BLaER1 treated with 17β-estradiol and CSF1 and Interleukin-3, amounts not matched to agents 10 nM and 100 nM (cell line): Measurements from ENCODE around the gene TTC33.
"Not testable (repeated sequence)": the region's sequence is repeated elsewhere in the genome, so short reads cannot be mapped to it uniquely, and the experiment has no call there.

Source experiments
- H3K27ac ChIP-seq, 11 experiments: shearing (Covaris generic); formaldehyde crosslinking; 2 replicates each; pipeline ENCODE4 v1.8.1; 2022
- H3K27me3 ChIP-seq, 11 experiments: shearing (Covaris generic); formaldehyde crosslinking; 2 replicates each; pipeline ENCODE4 v1.8.1; 2022
- H3K36me3 ChIP-seq, 11 experiments: shearing (Covaris generic); formaldehyde crosslinking; 2 replicates each; pipeline ENCODE4 v1.8.1; 2022
- H3K4me1 ChIP-seq, 10 experiments: shearing (Covaris generic); formaldehyde crosslinking; 2 replicates each; pipeline ENCODE4 v1.8.1; 2022
- H3K4me2 ChIP-seq, 11 experiments: shearing (Covaris generic); formaldehyde crosslinking; 2 replicates each; pipeline ENCODE4 v1.8.1; 2022
- H3K4me3 ChIP-seq, 10 experiments: shearing (Covaris generic); formaldehyde crosslinking; 2 replicates each; pipeline ENCODE4 v1.8.1; 2022
- H3K9ac ChIP-seq, 11 experiments: shearing (Covaris generic); formaldehyde crosslinking; 2 replicates each; pipeline ENCODE4 v1.8.1; 2022
- H3K9me3 ChIP-seq, 11 experiments: shearing (Covaris generic); formaldehyde crosslinking; replicated peaks in 1 of 11; 2 replicates each; pipeline ENCODE4 v1.8.1; 2022
- H4K20me1 ChIP-seq, 11 experiments: shearing (Covaris generic); formaldehyde crosslinking; 2 replicates each; pipeline ENCODE4 v1.8.1; 2022
- Cebpa-rat ChIP-seq, 11 experiments: shearing (Covaris generic); IDR thresholded peaks; 2 replicates each; pipeline ENCODE4 v1.8.1; 2022

The TTC33 gene

GRCh38 chr5:40746703-40747102 is 9.1 kb downstream of the TTC33 start:
- peaks cover 6 to 24% (median 21%) of the 10 kb centered on the region in 11 experiments; a peak in 21 of 22 replicates for H3K9me3 ChIP-seq
- no peak overlapping the region for H3K4me3 ChIP-seq
- H3K4me1 ChIP-seq: peaks cover 0 to 17% (median 0%) of the 10 kb centered on the region in 10 experiments; a peak in 7 of 20 replicates
- H3K4me2 ChIP-seq: peak overlapping the region in 3 of 11 experiments; percentile 10 to 33 (median 11); a peak in 3 of 22 replicates
- no peak for TF ChIP-seq Cebpa-rat (IDR thresholded peaks at IDR 0.05)
- H4K20me1 ChIP-seq: peaks cover 0 to 13% (median 0%) of the 10 kb centered on the region in 11 experiments; a peak in 4 of 22 replicates
- H3K9ac ChIP-seq: no peak overlapping the region
- peaks cover 33 to 73% (median 49%) of the 10 kb centered on the region in 11 experiments for H3K36me3 ChIP-seq
- H3K27ac ChIP-seq: no peak overlapping the region
- H3K27me3 ChIP-seq: no peaks in the 10 kb centered on the region

GRCh38 chr5:40743771-40744170 is 12.0 kb downstream of the TTC33 start:
- Histone ChIP-seq H3K9ac (no peak overlapping the region), H3K4me1 (peaks cover 0 to 17% (median 0%) of the 10 kb centered on the region in 10 experiments; a peak in 7 of 20 replicates), H4K20me1 (peaks cover 0 to 13% (median 0%) of the 10 kb centered on the region in 11 experiments; a peak in 4 of 22 replicates), H3K27me3 (no peaks in the 10 kb centered on the region), H3K4me2 (no peak overlapping the region), H3K4me3 (no peak overlapping the region), H3K36me3 (peaks cover 49 to 87% (median 60%) of the 10 kb centered on the region in 11 experiments), H3K9me3 (peaks cover 13 to 31% (median 26%) of the 10 kb centered on the region in 11 experiments; a peak in 21 of 22 replicates), H3K27ac (no peak overlapping the region)
- no peak for TF ChIP-seq Cebpa-rat (IDR thresholded peaks at IDR 0.05)

- peaks cover 0 to 13% (median 4%) of the 10 kb centered on the region in 11 experiments; a peak in 5 of 22 replicates for H4K20me1 ChIP-seq
- H3K27me3 ChIP-seq: no peaks in the 10 kb centered on the region
- no peak overlapping the region for H3K27ac ChIP-seq
- H3K9ac ChIP-seq: no peak overlapping the region
- no peak for TF ChIP-seq Cebpa-rat (IDR thresholded peaks at IDR 0.05)
- H3K36me3 ChIP-seq: peaks cover 32 to 66% (median 46%) of the 10 kb centered on the region in 11 experiments
- no peak overlapping the region for H3K4me2 ChIP-seq
- no peak overlapping the region for H3K4me3 ChIP-seq
- H3K4me1 ChIP-seq: peaks cover 0 to 27% (median 4%) of the 10 kb centered on the region in 10 experiments; a peak in 11 of 20 replicates
- peaks cover 13 to 33% (median 26%) of the 10 kb centered on the region in 11 experiments; a peak in 21 of 22 replicates for H3K9me3 ChIP-seq
Measured at GRCh38 chr5:40738502-40738901, 17.3 kb downstream of the TTC33 start.

- no peaks in the 10 kb centered on the region for H3K27me3 ChIP-seq
- peaks cover 0 to 36% (median 6%) of the 10 kb centered on the region in 10 experiments; a peak in 11 of 20 replicates for H3K4me1 ChIP-seq
- no peak overlapping the region for H3K4me2 ChIP-seq
- peaks cover 9 to 33% (median 24%) of the 10 kb centered on the region in 11 experiments; a peak in 21 of 22 replicates for H3K9me3 ChIP-seq
- no peak overlapping the region for H3K9ac ChIP-seq
- H3K4me3 ChIP-seq: no peak overlapping the region
- TF ChIP-seq Cebpa-rat (IDR thresholded peaks at IDR 0.05): no peak
- H3K36me3 ChIP-seq: peaks cover 34 to 68% (median 44%) of the 10 kb centered on the region in 11 experiments
- H3K27ac ChIP-seq: no peak overlapping the region
- H4K20me1 ChIP-seq: peaks cover 0 to 13% (median 4%) of the 10 kb centered on the region in 11 experiments; a peak in 5 of 22 replicates
Measured at GRCh38 chr5:40736103-40736875, 19.5 kb downstream of the TTC33 start.

- H3K36me3 ChIP-seq: peaks cover 30 to 62% (median 40%) of the 10 kb centered on the region in 11 experiments; a peak in 21 of 22 replicates
- H4K20me1 ChIP-seq: peaks cover 0 to 13% (median 4%) of the 10 kb centered on the region in 11 experiments; a peak in 5 of 22 replicates
- no peak overlapping the region for H3K4me3 ChIP-seq
- H3K9ac ChIP-seq: no peak overlapping the region
- 0 out of 22 replicates have a peak overlapping the region, but pooled peaks of 1 of the 11 experiments have one; percentile 2 for H3K27ac ChIP-seq
- peaks cover 4 to 26% (median 17%) of the 10 kb centered on the region in 11 experiments; a peak in 19 of 22 replicates for H3K9me3 ChIP-seq
- no peaks in the 10 kb centered on the region for H3K27me3 ChIP-seq
- peaks cover 0 to 36% (median 6%) of the 10 kb centered on the region in 10 experiments; a peak in 11 of 20 replicates for H3K4me1 ChIP-seq
- 0 out of 22 replicates have a peak overlapping the region, but pooled peaks of 2 of the 11 experiments have one; percentile 1 to 5 for H3K4me2 ChIP-seq
- no peak for TF ChIP-seq Cebpa-rat (IDR thresholded peaks at IDR 0.05)
Measured at GRCh38 chr5:40735609-40736008, 20.2 kb downstream of the TTC33 start.

GRCh38 chr5:40734986-40735385 is 20.8 kb downstream of the TTC33 start:
- Histone ChIP-seq H3K9ac (no peak overlapping the region), H3K36me3 (peaks cover 24 to 62% (median 34%) of the 10 kb centered on the region in 11 experiments; a peak in 21 of 22 replicates), H4K20me1 (peaks cover 0 to 13% (median 4%) of the 10 kb centered on the region in 11 experiments; a peak in 5 of 22 replicates), H3K27ac (no peak overlapping the region), H3K4me3 (no peak overlapping the region), H3K4me1 (peaks cover 0 to 36% (median 6%) of the 10 kb centered on the region in 10 experiments; a peak in 11 of 20 replicates), H3K4me2 (0 out of 22 replicates have a peak overlapping the region, but pooled peaks of 2 of the 11 experiments have one; percentile 5 to 29), H3K27me3 (no peaks in the 10 kb centered on the region), H3K9me3 (peaks cover 0 to 20% (median 11%) of the 10 kb centered on the region in 11 experiments; a peak in 16 of 22 replicates)
- no peak for TF ChIP-seq Cebpa-rat (IDR thresholded peaks at IDR 0.05)

- H3K9me3 ChIP-seq: peaks cover 0 to 13% (median 4%) of the 10 kb centered on the region in 11 experiments; a peak in 10 of 22 replicates
- peaks cover 0 to 36% (median 6%) of the 10 kb centered on the region in 10 experiments; a peak in 11 of 20 replicates for H3K4me1 ChIP-seq
- H3K4me2 ChIP-seq: peak overlapping the region in 5 of 11 experiments; percentile 5 to 71 (median 19); a peak in 5 of 22 replicates
- no peak overlapping the region for H3K27ac ChIP-seq
- H3K27me3 ChIP-seq: no peaks in the 10 kb centered on the region
- H3K4me3 ChIP-seq: no peak overlapping the region
- H3K36me3 ChIP-seq: peaks cover 22 to 60% (median 35%) of the 10 kb centered on the region in 11 experiments; a peak in 21 of 22 replicates
- H3K9ac ChIP-seq: no peak overlapping the region
- peaks cover 0 to 13% (median 4%) of the 10 kb centered on the region in 11 experiments; a peak in 5 of 22 replicates for H4K20me1 ChIP-seq
- TF ChIP-seq Cebpa-rat (IDR thresholded peaks at IDR 0.05): no peak
Measured at GRCh38 chr5:40733879-40734563, 21.7 kb downstream of the TTC33 start.

- Histone ChIP-seq H3K27ac (no peak overlapping the region), H3K9ac (no peak overlapping the region), H3K4me2 (peak overlapping the region in 5 of 11 experiments; percentile 5 to 71 (median 19); a peak in 6 of 22 replicates), H4K20me1 (peaks cover 0 to 13% (median 4%) of the 10 kb centered on the region in 11 experiments; a peak in 5 of 22 replicates), H3K4me1 (peaks cover 0 to 36% (median 6%) of the 10 kb centered on the region in 10 experiments; a peak in 11 of 20 replicates), H3K4me3 (no peak overlapping the region), H3K36me3 (peaks cover 20 to 60% (median 37%) of the 10 kb centered on the region in 11 experiments; a peak in 21 of 22 replicates), H3K9me3 (peaks cover 0 to 9% (median 0%) of the 10 kb centered on the region in 11 experiments; a peak in 5 of 22 replicates), H3K27me3 (no peaks in the 10 kb centered on the region)
- TF ChIP-seq Cebpa-rat (IDR thresholded peaks at IDR 0.05): no peak
Measured at GRCh38 chr5:40733434-40733833, 22.3 kb downstream of the TTC33 start.

GRCh38 chr5:40722497-40722911 is 33.3 kb downstream of the TTC33 start:
- not testable (repeated sequence) for H3K27me3 ChIP-seq, H3K9ac ChIP-seq, H3K4me2 ChIP-seq, H4K20me1 ChIP-seq, H3K27ac ChIP-seq, H3K4me1 ChIP-seq
- peaks cover 65 to 94% (median 82%) of the 10 kb centered on the region in 11 experiments for H3K36me3 ChIP-seq
- H3K9me3 ChIP-seq: peaks cover 39 to 67% (median 56%) of the 10 kb centered on the region in 11 experiments
- H3K4me3 ChIP-seq: peak overlapping the region in 3 of 10 experiments; percentile 17 to 28 (median 23); a peak in 1 of 20 replicates
